ENCODE data around the gene SMPD3. TPM values are rescaled to one million over a fixed set of nuclear protein-coding genes. Genes with fewer than 3 reads are reported as not detected.

The SMPD3 gene
- total RNA-seq, 1 donor from 2014 or later = not detected

DNA sequence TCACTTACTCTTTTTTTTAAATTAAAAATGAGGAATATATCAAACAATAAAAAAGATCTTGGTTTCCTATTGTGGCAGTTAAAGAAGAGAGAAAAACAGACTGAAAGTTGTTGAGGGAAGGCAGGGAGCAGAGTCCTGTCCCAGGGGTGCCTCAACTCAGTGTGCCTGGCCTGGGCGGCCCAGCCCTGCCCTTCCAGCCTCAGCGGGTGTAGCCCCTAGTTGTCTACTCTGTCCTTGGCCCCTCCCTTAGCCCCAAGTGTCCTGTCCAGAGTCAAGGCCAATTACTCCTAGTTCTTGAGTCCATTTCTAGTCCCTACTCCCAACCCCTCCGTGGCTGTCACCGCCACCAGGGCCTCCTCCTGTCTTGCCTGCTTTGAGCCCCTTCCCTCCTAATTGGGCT lies 52.5 kb downstream of the SMPD3 start:
- TF ChIP-seq, protein P1, sequence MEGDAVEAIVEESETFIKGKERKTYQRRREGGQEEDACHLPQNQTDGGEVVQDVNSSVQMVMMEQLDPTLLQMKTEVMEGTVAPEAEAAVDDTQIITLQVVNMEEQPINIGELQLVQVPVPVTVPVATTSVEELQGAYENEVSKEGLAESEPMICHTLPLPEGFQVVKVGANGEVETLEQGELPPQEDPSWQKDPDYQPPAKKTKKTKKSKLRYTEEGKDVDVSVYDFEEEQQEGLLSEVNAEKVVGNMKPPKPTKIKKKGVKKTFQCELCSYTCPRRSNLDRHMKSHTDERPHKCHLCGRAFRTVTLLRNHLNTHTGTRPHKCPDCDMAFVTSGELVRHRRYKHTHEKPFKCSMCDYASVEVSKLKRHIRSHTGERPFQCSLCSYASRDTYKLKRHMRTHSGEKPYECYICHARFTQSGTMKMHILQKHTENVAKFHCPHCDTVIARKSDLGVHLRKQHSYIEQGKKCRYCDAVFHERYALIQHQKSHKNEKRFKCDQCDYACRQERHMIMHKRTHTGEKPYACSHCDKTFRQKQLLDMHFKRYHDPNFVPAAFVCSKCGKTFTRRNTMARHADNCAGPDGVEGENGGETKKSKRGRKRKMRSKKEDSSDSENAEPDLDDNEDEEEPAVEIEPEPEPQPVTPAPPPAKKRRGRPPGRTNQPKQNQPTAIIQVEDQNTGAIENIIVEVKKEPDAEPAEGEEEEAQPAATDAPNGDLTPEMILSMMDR (IDR thresholded peaks at IDR 0.05; ENCODE audit: insufficient read depth, low read length, severe bottlenecking) = no peak
- Histone ChIP-seq H3K27me3 (ENCODE audit: control insufficient read depth, insufficient read depth, low read length) (no peaks in the 10 kb centered on the region), H3K36me3 (ENCODE audit: control insufficient read depth, insufficient read depth, low read length) (no peaks in the 10 kb centered on the region), H3K4me3 (ENCODE audit: low read depth, low read length) (no peak overlapping the region)
- no peak for DNase-seq (ENCODE audit: low read depth)
- no peak for FAIRE-seq

DNA sequence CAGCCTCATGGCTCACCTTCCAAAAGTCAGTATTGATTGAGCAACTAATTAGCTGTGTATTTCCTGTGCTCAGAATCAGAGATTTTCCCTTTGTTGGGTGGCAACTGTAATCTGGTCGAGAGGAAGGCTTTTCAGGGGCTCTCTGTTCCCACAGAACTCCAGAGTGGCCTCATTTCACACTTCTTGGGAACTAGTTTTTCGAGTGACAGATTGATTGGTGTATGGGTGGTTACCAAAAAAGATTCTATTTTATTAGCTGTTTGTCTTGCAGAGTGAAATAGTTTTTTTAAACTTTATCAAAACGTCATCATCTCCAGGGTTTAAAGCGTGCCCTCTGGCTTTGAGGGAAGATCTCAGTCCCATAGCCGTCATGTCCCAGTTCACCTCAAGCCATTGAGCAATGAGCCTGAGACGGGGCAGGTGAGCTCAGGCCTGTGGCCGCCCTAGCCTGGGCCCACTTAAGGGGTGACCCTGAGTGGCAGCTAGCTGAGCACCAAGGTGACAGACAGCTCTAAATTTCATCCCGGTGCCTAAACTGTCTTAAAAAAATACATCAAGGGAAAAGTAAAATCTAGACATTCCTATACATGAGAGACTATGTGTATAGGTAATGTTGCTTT lies 53.0 kb downstream of the SMPD3 start:
- DNase-seq (ENCODE audit: low read depth) = no peak
- TF ChIP-seq, protein P1 (IDR thresholded peaks at IDR 0.05; ENCODE audit: insufficient read depth, low read length, severe bottlenecking) = no peak
- Histone ChIP-seq H3K4me3 (ENCODE audit: low read depth, low read length) (no peak overlapping the region), H3K27me3 (ENCODE audit: control insufficient read depth, insufficient read depth, low read length) (no peaks in the 10 kb centered on the region), H3K36me3 (ENCODE audit: control insufficient read depth, insufficient read depth, low read length) (no peaks in the 10 kb centered on the region)
- FAIRE-seq = no peak

DNA sequence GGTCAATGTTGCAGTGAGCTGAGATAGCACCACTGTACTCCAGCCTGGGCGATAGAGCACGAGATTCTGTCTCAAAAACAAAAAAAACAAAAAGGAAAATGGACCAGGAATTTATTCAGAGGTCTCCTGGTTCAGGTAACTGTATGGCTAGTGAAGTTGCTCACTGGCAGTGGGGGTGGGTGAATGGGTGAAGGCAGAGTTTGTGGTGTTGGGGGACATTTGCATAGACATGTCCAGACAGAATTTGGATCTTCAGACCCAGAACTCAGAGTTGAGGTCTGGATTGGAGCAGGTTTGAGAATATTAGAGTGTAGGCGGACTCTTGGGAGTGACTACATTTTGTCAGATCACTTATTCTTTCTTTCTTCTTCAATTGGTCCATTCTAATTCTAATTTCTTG lies 55.0 kb downstream of the SMPD3 start:
- Histone ChIP-seq H3K4me3 (ENCODE audit: low read depth, low read length) (no peak overlapping the region), H3K36me3 (ENCODE audit: control insufficient read depth, insufficient read depth, low read length) (no peaks in the 10 kb centered on the region), H3K27me3 (ENCODE audit: control insufficient read depth, insufficient read depth, low read length) (no peaks in the 10 kb centered on the region)
- TF ChIP-seq, protein P1 (IDR thresholded peaks at IDR 0.05; ENCODE audit: insufficient read depth, low read length, severe bottlenecking) = no peak
- FAIRE-seq = no peak
- no peak for DNase-seq (ENCODE audit: low read depth)

DNA sequence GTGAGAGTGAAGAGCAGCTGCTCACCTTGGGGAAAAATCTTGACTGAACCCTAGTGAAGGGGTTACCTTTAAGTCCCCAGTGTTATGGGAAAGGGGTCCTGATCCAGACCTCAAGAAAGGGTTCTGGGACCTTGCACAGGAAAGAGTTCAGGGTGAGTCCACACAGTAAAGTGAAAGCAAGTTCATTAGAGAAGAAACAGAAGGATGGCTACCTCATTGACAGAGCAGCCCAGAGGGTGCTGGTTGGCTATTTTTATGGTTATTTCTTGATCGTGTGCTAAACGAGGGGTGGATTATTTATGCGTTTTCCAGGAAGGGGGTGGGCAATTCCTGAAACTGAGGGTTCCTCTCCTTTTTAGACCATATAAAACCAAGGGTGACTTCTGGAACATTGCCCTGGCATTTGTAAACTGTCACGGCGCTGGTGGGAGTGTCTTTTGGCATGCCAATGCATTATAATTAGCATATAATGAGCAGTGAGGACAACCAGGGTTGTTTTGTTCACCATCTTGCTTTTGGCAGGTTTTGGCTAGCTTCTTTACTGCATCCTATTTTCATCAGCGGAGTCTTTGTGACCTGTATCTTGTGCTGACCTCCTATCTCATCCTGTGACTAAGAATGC lies 58.4 kb downstream of the SMPD3 start:
- TF ChIP-seq, protein P1 (IDR thresholded peaks at IDR 0.05; ENCODE audit: insufficient read depth, low read length, severe bottlenecking) = no peak

DNA sequence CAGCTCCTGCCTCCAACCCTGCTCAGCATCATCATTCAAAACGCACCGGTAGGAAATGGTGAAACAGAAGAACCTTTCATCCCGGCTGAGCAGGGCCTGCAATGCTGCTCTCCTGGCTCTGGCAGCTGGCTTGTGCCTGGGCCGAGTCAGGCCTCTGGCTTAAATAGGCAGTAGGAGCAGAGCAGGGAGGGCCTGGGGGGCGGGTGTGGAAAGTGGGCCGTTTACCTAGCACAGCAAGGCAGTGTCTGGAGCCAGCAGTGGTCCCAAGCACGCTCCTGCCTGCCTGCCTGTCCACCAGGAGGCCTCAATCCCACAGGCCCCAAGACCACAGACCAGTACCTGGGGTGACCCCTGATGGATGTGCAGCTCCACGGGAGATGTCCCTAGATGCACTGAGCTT lies 59.3 kb downstream of the SMPD3 start:
- no peaks in the 10 kb centered on the region for H3K27me3 ChIP-seq (ENCODE audit: control insufficient read depth, insufficient read depth, low read length)
- H3K4me3 ChIP-seq (ENCODE audit: low read depth, low read length) = no peak overlapping the region
- FAIRE-seq (no peak), DNase-seq (ENCODE audit: low read depth) (no peak)
- no peaks in the 10 kb centered on the region for H3K36me3 ChIP-seq (ENCODE audit: control insufficient read depth, insufficient read depth, low read length)
- TF ChIP-seq, protein P1 (IDR thresholded peaks at IDR 0.05; ENCODE audit: insufficient read depth, low read length, severe bottlenecking) = no peak

More for the DNA sequence above, 58.4 kb downstream of the SMPD3 start:
- no peak for DNase-seq (ENCODE audit: low read depth)
- no peak overlapping the region for H3K4me3 ChIP-seq (ENCODE audit: low read depth, low read length)
- no peaks in the 10 kb centered on the region for H3K36me3 ChIP-seq (ENCODE audit: control insufficient read depth, insufficient read depth, low read length)
- no peaks in the 10 kb centered on the region for H3K27me3 ChIP-seq (ENCODE audit: control insufficient read depth, insufficient read depth, low read length)
- no peak for FAIRE-seq

Measured in bronchial epithelial cell (primary cell).